NCI-H460 (cell line): ENCODE results near the gene FRMD4B. TPM values are rescaled to one million over a fixed set of nuclear protein-coding genes. Genes with fewer than 3 reads are reported as not detected.

Source experiments
- DNase-seq: peaks from one replicate; pipeline ENCODE4 v3.0.0-alpha.2; 2016; ENCODE audit warnings: low read depth; ENCODE audit errors: extremely low read depth
- total RNA-seq: library from RNA; depleted of rRNA; stranded (reverse); fragments of >200 nt; shearing (Covaris generic); gene quantifications from 2 replicates; pipeline ENCODE4 v1.2.3, GENCODE V29; 2014

FRMD4B gene
- total RNA-seq, 1 experiment from 2014 or later, result 21.1 TPM

DNA sequence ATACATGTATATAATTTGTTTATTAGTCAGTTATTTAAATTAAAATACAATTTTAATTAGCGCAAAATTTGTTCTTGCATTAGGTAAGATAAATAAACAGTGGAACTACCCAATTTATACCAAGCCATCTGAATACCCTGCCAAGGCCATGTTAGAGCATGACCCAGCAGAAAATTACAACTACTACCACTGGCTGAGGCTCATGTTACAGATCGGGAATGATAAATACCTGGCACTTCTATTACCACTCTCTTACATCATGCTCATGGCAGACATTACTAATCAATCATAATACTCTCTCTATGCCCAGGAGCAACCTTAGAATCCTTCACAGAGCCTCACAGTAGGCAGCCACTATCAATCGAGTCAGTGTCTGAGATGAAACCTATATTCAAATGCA lies 242.3 kb downstream of the FRMD4B start:
- DNase-seq, result peak; percentile 90

DNA sequence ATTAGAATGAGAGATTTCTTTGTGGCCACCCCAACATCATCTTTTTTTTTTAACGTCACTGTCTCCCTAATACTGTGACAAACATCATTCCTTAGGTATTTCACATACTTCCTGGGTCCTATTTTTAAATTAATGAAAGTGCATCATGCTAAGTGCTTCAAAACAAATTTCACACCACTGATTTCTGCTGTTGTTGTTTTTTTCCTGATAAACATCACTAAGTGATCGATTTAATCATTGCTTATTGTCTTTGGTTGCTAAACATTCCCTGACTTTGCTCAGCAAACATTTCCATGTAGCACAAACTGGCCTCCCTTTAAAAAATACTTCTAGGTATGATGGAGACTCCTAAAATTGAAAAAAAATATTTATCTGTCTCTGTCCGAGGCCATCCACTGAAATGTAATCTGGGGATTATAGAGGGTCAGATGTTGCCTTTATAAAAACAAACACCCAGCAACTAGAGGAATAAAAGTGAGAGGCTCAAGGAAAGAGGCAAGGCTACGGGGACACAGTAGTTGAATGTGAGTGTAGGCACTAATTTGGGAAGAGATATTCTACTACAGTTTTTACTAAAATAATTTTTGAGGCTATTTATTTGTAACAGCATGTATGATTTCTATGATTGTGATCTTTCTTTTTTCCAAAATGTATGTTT lies 243.0 kb downstream of the FRMD4B start:
- DNase-seq, result no peak

- DNase-seq, result no peak
These were observed 243.8 kb downstream of the FRMD4B start for GRCh38 chr3:69142090-69142489.

- DNase-seq, result no peak
These were observed 244.6 kb downstream of the FRMD4B start for GRCh38 chr3:69141313-69141712.

GRCh38 chr3:69137412-69137811 lies 248.5 kb downstream of the FRMD4B start:
- no peak for DNase-seq

GRCh38 chr3:69137005-69137404 lies 248.9 kb downstream of the FRMD4B start:
- DNase-seq, result no peak

GRCh38 chr3:69130689-69131088 lies 255.2 kb downstream of the FRMD4B start:
- no peak for DNase-seq

DNA sequence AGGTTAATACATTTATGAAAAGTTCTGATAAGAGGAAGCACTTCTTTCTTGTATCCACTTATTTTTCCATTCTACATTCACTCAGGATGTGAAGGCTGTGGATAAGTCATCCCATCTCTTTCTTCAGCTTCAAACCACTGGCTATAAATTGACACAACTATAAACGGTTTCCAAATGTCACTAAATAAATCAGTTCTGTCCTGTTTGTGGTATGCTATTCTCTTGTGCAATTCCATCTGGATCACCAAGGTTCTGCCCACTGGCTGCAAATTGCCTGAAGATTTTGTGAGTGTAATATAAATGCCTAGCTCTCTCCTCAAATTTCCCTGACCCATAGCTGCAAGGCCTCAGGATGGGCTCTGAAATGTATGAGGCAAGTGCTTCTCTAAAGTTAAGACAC lies 256.4 kb downstream of the FRMD4B start:
- no peak for DNase-seq

GRCh38 chr3:69128509-69128908 lies 257.4 kb downstream of the FRMD4B start:
- no peak for DNase-seq

GRCh38 chr3:69126999-69127398 lies 258.9 kb downstream of the FRMD4B start:
- DNase-seq, result no peak

DNA sequence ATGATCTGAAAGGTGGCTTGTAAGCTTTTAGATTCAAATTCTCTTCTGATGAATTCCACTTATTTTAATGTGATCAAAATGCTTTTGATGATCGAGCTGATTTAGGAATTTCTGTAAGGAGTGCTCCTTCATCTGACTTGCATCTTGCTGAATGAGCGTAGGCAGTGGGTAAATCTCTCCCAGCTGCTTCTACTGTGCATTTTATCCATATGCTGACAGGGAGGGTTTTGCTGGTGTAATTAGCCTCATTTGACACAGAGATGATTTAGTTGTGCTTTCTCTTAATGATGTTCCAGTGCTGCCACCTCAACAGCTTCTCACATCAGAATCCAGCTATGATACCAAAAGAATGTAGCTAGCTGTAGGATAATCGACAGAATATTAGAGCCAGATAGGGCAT lies 259.7 kb downstream of the FRMD4B start:
- DNase-seq, result no peak

DNA sequence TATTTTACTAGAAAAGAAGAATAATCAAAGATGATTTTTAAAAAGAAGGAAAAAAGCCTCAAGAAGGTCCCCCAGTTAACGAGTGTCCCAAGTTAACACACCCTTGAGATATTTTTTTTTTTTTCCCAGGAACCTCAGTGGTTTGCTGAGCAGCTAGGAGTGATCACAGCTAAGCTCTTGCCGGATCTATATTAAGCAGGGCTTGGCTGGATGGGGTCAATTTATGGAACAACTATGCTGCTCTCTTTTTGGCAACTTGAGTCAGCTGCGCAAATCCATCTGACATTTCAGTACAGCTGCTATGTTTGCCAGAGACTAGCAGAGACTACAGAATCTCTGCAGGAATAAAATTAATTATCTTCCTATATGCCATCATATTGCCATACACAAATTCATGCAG lies 263.5 kb downstream of the FRMD4B start, which contains the start of gene LMOD3:
TSS of gene LMOD3 (minus strand) at position 193 of the 400 bp plus-strand sequence. CDS start 209 bp downstream, outside the sequence.
- DNase-seq, result no peak

GRCh38 chr3:69121950-69122349 lies 263.9 kb downstream of the FRMD4B start:
- DNase-seq, result no peak

DNA sequence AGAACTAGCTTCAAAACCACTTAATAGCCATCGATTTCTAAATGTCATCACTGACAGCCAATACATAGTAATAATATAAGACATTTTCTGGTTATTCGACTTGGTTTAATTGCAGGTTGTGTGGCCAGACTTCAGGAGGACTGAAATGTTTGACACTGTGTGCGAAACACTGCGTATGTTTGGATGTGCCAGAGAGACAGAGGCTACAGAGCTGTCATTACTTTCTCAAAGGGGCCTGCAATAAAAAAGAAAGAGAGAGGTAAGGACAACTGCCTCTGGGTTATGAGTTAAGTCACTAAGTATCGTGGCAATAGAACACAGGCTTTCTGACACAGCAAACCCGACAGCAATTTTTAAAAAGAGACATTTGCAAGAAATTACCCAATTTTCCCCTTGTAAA lies 264.4 kb downstream of the FRMD4B start:
- DNase-seq, result no peak

- DNase-seq, result peak; percentile 78
These were observed 264.9 kb downstream of the FRMD4B start for GRCh38 chr3:69120879-69121464.
